GM21717 (cell line): ENCODE measurements around the gene MYRF.

Experiments used
- ATAC-seq: cut with Tn5 transposase; IDR thresholded peaks from one replicate; pipeline ENCODE4 v1.9.1; 2021; ENCODE audit warnings: mild to moderate bottlenecking, moderate library complexity; ENCODE audit not compliant: unreplicated experiment

Gene MYRF

GRCh38 chr11:61837411-61838005 lies 85.1 kb downstream of the MYRF start:
- no peak for ATAC-seq
